Activated T-cell treated with anti-CD3 and anti-CD28 coated beads, Interleukin-2, amount 50 U/mL, for 48 hours (primary cell): ENCODE data around the gene STYX.
A peak's percentile ranks its signal among the peaks of the same experiment; 100 is the strongest.

Experiments used
- DNase-seq, 2 experiments: peaks; one replicate each; pipeline ENCODE4 v3.0.0-alpha.2; 2020

Gene STYX, protein sequence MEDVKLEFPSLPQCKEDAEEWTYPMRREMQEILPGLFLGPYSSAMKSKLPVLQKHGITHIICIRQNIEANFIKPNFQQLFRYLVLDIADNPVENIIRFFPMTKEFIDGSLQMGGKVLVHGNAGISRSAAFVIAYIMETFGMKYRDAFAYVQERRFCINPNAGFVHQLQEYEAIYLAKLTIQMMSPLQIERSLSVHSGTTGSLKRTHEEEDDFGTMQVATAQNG

DNA sequence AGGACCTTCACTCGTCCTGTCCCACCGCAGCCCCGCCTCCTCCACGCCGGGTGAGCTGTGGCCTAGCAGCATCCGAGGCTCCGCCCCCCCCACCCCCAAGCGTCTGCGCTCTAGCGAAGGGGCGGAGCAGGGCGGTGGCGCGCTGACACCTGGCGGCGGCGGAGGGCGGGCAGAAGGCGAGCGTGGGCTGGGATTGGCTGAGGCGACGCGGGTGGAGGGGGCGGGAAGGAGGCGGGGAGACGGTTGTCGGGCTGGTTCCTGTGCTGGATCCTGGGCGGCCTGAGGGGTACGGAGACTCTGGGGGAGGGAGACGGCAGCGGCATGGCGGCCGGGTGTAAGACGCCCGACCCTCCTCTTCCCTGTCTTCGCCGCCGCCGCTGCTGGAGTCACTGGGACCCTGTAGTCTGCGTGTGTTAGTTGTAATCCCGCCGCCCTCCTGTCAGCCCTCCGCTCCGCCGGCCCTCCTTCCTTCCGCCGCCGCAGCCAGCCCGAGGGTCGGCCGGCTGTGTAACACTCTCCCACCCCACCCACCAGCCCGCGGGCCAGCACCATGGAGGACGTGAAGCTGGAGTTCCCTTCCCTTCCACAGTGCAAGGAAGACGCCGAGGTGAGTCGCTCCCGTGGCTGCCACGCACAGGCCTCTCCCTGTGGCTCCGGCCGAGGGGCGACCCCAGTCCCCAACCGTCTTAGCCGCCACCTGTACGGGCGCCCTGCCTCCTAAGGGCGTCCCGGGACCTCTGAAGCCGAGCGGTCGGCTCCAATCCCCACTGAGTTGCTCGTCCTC, at the start of gene STYX:
Gene STYX, plus strand, starts transcription at position 242 of the 784 bp plus-strand sequence. Its CDS starts 309 bp downstream, at position 551.
- peak; percentile 99 for DNase-seq

DNA sequence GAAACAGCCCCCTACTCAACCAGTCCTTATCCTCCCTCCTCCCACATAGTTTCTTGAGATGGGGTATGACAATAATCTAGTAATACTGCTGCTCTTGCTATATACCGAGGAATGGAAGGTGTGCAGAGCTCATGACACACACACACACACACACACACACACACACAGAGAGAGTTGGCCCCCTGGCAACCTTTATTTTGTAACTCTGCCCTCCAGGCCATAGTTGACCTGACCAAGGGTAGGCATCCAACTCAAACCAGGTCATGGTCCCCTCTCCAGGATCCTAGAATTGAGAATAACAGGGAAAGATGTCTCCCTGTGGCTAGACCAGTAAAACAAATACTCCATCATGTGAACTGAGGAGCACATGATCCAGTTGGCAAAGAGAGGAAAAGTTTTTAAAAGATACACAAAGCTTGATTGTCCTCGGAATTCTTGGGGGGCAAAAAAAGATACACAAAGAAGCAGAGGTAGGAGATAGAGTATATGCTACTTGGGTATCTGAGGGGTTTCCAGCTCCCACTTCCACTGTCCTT, 45.9 kb upstream of the STYX start:
- DNase-seq, result no peak

DNA sequence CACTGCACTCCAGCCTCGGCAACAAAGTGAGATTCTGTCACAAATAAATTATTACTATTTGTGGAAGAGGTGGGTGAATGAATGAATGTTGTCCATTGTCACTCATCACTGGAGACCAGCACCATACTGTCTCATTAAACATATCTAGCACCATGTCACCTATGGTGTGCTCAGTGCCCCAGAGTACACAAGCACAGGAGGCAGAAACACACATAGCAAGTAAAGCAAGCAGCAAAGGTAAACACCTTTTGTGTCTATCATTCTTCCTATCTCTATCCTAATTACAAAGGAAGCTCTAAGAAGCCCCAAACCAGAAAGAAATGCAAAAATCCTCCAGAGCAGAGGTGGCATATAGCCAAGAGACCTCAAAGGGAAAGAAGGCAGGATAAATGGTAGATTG, 43.8 kb upstream of the STYX start:
- no peak for DNase-seq

DNA sequence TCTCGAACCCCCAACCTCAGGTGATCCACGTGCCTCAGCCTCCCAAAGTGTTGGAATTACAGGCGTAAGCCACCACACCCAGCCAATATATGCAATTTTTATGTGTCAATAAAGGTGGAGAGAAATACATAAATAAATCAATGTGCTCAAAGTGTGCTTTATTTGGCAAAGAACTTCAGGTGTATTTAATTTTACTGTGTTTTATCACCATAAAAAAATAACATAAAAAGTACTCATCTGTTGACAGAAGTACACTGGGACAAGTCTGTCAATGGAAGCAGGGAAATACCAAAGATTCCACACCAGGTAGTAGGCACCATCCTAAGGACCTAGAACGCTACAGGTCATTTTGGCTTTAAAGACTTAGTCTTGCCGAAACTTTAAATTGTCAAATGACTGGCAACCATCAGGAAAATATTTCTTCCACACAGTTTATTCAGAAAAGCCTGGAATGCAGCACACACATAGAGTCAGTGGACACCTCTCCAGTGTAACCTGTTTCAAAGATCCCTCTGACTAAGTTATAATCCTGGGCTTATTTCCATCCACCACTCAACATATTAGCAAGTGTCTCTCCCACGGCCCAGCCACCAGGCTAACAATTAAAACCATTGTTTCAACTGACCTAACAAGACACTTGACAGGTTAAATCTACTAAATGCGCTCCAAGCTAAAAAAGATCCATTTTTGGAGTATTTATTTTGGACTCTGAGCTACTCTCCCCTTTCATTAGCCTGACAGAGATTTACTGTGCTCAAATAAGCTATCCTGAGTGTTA, 38.8 kb upstream of the STYX start:
- no peak for DNase-seq

DNA sequence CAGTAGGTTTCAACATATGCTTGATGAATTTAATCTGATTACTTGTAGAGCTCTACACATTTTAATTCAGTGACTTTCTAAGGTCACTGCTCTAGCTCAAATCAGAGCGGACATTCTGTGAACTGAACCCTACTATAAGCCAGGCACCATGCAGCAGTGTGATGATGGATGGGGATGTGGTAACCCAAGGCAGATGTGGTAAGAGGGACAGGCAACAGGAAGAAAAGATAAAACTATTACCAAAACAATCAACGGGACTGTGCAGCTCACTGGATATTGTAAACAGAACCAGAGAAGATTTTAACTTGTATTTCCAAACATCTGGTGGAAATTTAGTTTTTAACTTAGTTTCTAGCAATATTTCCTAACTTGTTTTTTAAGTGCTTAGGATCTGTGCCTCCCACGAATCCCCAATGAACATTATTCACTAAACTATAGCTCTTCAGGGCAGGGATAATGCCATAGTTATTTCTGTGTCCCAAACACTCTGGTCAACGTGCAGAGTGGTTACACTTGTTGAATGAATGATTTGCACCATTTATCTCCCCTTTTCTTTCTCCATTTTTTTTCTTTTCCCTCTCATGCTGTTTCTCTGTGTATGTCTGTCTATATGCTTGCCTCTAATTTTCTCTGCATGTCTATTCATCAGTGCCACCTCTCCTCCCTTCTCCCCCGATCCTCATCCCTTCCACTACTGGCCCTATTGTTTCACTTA, 37.6 kb upstream of the STYX start:
- no peak for DNase-seq

DNA sequence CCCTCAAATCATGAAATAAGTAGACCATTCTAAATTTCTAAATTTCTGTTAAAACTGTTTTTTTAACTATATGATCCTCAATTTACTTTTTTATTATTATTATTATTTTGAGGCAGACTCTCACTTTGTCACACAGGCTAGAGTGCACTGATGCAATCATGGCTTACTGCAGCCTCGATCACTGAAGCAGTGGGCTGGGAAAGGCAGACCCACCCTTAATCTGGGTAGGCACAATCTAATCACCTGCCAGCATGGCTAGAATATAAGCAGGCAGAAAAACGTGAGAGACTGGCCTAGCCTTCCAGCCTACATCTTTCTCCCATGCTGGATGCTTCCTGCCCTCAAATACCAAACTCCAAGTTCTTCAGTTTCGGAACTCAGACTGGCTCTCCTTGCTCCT, 36.9 kb upstream of the STYX start:
- no peak for DNase-seq

DNA sequence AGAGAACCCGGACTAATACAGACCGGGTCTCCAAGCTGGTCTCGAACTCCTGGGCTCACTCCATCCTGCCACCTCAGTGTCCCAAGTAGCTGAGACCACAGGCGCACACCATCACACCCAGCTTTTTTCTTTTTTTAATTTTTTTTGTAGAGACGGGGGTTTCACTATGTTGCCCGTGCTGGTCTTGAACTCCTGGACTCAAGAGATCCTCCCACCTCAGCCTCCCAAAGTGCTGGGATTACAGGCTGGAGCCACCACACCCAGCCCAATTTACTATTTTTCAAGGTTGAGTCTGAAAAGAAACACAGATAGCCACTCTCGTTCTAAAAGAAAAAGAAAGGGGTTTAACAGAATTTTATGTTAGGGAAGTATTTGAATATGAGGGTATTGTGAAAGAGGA, 36.4 kb upstream of the STYX start:
- DNase-seq, result no peak

DNA sequence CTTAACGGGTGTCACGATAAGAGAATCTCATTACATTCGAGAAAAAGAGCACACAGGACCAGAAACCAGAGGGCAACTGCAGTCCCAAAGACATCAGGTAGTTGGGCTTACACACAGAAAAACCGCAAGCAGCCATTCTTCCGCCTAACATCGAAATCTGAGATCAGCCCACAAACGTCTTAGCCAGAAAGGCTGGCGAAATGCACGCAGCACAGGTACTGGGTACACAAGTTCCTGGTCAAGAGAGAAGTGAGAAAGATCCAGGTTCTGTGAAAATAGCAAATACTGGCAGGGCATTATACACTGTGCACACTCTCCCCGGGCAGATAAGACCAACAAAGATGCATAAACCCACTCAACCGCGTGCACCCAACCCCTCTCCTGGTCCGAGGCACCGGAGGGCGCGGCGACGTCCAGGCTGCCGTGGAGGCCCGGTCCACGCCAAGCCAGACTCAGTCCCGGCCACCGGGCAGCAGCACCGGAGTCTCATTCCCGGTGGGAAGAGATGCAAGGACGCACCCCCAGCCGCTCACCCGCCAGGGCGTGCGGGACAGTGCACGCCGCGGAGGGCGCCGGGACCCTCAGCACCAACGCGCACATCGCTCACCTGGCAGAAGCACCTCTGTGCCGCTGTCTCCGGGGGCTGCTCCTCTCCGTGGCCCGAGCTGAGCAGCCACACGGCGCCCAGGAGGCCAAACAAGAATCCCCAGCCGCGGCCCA, 35.0 kb upstream of the STYX start:
- peak; percentile 70 to 74 for DNase-seq

DNA sequence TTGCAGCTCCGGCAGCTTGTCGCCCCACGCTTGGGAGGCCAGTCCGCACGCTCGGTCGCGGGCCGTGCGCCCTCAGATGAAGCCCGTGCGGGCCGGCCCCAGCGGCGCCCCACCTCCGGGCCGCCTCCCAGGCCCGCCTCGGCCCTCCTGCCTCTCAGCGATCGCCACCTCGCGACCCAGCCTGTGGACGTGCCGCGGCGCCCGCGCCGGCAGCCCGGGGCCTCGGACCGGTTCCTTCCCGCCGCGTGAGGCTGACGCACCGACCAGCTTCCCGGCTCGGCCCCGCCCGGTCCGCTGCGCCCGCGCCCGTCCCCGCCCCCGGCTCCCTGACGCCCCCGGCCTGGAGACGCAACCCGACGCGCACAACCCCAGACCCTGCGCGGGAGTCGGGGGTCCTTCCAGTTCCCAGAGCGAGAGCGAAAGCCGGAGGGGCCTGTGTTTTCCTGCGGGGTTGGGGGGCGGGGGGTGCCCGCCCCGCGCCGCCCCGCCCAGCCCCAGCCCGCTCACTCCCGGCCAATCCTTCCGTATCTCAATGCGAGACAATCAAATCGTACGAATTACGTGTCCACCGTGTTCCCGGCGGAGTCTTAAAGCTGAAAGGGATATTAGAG, 34.4 kb upstream of the STYX start, which contains the start of gene ERO1A:
Gene ERO1A, minus strand, starts transcription at position 78 of the 611 bp plus-strand sequence. Its CDS starts 77 bp downstream, at position 1.
- DNase-seq, result peak; percentile 81 to 86

DNA sequence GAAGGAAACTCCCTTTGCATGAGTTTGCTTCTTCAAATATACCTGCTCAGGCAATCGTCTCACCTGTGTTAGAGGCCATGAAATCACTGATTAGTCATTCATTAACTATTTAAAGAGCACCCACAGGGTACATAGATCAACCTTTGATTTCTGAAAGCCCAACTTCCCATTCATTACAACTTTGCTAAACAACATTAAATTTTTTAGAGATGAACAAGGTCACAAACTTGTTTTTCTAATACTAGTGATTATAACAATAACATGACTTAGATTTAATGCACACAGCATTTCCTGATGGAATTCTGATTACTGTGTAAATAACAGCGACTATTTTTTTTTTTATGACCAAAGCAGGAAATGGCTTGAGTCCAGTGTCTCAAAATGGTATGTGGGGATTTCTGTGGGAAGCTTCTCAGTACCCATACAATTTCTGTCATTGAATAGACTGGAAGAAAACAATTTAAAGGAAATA, 29.2 kb upstream of the STYX start:
- DNase-seq, result no peak

DNA sequence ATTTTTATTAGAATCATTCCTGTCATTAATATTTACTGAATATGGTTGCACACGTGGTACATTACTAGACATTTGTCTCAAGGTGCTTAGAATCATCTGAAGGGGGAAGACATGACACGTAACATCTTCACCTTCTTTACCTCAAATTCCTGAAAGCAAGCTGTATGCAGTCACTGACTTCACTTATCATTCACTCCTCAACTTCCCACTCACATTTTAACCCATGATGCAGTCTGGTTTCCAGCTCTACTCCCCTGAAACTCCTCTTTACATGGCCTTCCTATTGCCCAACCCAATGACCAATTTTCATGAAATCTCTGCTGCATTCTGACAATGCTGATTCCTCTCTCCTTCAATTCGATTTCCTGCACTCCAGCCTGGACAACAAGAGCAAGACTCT, 28.7 kb upstream of the STYX start:
- DNase-seq, result no peak

DNA sequence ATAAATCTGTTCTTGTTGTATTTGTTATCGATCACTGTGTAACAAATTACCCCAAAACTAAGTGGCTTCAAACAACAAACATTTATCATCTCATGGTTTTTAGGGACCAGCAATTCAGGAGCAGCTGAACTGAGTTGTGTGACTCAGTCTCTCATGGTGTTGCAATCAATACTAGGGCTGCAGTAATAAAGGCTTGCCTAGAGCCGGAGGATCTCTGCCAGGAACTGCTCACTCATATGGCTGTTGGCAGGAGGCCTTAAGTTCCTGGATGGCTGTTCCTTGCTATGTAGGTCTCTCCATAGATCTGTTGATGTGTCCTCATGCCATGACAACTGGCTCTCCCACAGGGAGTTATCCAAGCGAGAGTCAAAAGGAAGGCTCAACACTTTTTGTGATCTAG, 26.7 kb upstream of the STYX start:
- no peak for DNase-seq

DNA sequence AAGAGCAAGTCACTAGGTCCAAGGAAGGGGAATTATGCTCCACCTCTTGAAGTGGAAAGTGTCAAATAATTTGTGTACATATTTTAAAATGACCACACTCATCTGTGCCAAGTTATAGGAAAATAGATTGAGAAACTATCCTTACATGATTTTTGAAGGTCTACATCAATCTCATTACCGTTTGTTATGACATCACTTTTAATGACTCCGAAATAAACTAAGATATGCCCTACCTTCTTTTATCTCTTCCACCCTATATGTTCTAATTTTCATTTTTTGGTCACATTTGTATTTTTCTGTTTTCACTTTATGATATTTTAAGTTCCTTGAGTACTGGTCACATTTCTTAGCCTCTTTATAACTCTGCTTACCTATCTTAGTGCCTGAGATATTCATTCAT, 26.3 kb upstream of the STYX start:
- DNase-seq, result no peak

DNA sequence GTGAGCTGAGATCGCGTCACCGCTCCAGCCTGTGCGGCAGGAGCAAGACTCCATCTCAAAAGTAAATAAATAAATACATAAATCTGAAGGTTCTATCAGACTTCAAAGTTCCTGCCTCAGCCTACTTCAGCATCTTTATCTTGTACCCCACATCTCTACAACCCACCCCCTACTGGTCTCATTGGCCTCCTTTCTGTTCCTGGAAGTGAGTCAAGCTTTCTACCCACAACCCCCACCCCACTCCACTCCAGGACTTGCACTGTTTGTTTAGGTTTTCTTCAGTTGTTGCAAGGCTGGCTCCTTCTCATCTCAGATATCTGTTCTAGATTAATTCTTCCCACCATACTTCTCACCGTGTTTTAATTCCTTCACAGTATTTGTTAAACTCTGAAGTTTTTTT, 23.7 kb upstream of the STYX start:
- peak; percentile 48 to 54 for DNase-seq

DNA sequence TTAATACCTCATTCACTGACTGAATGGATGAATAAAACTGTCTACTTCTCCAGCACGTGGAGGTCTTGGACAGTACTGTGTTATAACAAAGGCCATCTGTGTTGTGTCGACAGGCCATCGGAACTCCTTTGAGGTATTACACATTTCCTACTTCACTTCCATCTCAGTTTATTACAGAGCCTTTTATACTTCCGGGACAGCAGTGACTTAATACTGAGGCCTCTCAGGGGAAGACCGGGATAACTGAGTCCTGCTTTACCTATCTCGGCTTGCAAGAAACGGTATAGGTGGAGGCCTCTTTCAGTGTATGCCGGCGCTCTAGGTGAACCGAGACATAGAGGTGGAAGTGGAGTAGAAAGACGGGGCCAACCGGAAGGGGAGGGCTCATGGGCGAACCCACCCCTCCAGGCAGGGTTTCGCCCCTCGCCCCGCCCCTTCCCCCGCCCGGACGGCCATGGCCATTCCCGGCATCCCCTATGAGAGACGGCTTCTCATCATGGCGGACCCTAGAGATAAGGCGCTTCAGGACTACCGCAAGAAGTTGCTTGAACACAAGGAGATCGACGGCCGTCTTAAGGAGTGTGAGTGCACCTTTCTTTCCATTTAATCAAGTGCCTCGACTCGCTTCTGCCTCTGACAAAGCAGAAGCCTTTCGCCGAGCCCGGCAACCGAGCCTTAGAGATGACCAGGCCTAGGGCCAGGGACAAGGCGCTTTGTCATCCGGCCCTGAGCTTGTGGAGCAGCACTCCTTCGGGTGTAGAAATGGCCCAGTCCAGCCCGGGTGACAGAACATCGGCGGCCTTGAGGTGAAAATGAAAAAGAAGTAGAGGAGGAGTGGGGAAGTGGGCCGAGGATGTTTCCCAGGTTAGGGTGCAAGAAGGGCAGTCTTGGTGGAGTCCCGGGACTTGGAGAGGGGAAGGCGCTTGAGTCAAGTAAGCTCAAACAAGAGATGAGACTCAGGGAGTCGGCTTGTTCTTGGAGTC, 23.0 kb upstream of the STYX start, which contains the start of gene PSMC6:
Gene PSMC6, plus strand, starts transcription at position 477 of the 983 bp plus-strand sequence. Its CDS starts 20 bp downstream, at position 497.
- DNase-seq, result peak; percentile 96 to 97

DNA sequence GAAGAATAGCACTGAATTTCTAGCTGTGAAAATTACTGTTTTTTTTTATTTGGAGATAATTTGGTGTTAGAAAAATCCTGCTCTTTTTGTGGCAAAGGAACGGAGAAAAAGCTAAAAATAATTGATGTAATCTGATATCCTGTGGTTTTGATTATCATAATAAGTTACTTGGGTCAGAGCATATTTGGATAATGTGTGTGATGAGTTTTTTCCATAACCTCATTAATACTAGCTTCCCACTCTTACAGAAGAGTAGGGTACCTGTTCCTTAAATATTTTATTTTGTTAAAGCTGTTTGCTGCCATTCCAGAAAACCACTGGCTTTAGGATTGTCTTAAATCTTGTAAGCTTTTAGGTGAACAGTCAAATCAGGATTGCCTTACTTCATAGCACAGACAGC, 18.3 kb upstream of the STYX start:
- no peak for DNase-seq

DNA sequence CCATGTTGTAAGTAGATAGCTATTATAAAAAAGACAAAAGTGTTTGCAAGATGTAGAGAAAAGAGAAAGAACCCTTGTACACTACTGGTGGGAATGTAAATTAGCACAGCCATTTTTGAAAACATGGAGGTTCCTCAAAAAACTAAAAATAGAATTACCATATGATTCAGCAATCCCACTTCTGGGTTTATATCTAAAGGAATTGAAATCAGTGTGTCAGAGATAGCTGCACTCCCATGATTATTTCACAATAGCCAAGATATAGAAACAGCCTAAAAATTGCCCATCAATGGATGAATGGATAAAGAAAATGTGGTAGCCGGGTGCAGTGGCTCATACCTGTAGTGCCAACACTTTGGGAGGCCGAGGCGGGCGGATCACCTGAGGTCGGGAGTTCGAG, 13.8 kb upstream of the STYX start:
- DNase-seq, result no peak

DNA sequence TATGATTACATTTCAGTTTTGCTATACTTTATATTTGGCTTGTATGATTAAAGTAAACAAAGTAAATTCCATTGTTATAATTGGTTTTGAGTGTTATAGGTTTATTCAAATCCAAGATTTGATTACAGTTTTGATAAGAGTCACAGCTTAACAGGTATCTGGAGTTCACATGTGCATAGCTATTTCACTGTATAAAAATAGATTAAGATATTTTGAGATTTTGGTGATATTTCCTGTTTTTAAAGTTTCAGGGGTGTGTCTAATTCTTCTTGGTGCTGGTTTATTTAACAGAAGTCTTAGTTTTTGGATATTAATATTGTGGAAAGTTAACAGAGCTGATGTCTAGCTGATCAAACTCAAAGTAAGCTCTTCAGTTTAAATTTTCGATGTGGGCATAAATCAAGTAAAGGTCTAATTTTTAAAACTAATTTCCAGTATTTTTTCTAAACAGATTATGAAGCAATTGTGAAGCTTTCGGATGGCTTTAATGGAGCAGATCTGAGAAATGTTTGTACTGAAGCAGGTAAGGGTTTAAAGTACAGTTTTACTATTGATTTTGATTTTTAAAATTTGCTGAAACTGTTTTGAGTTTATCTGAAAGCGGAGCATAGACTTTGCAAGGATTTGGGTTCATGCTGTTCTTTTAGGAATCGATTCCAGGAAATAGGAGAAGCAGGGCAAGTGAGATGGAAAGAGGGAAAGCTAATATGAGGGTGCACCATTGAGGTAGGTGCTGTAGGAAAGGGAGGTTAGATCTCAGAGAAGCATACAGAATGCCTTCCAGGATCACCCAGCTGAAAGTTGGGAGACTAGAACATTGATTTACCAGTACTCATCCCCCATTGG, 6.2 kb upstream of the STYX start:
- no peak for DNase-seq

DNA sequence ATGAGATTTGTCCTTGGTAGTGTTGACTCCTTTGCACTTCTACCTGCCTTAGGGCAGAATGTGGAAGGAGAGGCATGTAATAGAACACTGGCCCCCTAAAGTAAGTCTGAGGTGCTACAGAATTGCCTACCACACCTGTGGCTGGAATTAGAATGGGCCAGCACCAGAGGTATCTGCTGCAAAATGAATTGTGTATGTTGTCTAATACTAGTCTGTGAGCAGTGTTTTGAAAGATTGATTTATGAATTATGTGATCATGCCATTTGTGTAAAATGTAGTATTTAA, 5.7 kb upstream of the STYX start:
- DNase-seq, result no peak
